Astrocyte (in vitro differentiated cells and primary cell): ENCODE data around the gene CCDC169.

Source experiments
- EZH2 ChIP-seq: IDR thresholded peaks from 2 replicates; pipeline ENCODE4 v1.6.1; 2012; ENCODE audit warnings: mild to moderate bottlenecking, low read length, inconsistent platforms; ENCODE audit not compliant: insufficient read depth
- TF ChIP-seq, protein P1 (sequence below): IDR thresholded peaks from 2 replicates; pipeline ENCODE4 v1.5.1; 2011; ENCODE audit warnings: low read depth, mild to moderate bottlenecking, inconsistent platforms, low read length, moderate library complexity; ENCODE audit not compliant: insufficient read depth

DNA sequence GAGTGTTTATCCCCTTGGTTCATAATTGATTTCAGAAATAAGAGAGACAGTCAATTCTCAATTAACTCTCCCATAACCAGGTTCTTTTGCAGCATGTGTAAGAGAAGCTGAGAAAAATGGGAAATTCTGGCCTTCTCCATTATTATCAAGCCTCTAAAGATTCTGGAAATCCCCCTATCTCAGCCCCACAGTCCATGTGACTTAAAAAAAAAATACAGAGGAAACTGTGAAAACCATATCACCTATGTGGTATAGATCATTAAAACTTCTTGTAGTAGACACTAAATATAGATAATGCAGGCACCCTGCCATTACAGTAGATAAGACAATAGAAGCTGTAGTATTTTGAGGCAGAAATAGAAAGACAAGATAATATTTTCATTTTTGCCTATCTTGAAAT is 48.9 kb downstream of the CCDC169 start:
- TF ChIP-seq, protein P1, sequence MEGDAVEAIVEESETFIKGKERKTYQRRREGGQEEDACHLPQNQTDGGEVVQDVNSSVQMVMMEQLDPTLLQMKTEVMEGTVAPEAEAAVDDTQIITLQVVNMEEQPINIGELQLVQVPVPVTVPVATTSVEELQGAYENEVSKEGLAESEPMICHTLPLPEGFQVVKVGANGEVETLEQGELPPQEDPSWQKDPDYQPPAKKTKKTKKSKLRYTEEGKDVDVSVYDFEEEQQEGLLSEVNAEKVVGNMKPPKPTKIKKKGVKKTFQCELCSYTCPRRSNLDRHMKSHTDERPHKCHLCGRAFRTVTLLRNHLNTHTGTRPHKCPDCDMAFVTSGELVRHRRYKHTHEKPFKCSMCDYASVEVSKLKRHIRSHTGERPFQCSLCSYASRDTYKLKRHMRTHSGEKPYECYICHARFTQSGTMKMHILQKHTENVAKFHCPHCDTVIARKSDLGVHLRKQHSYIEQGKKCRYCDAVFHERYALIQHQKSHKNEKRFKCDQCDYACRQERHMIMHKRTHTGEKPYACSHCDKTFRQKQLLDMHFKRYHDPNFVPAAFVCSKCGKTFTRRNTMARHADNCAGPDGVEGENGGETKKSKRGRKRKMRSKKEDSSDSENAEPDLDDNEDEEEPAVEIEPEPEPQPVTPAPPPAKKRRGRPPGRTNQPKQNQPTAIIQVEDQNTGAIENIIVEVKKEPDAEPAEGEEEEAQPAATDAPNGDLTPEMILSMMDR, result no peak
- TF ChIP-seq EZH2, result no peak
